ENCODE data around the gene GNE. TPM values are rescaled to one million over a fixed set of nuclear protein-coding genes. Genes with fewer than 3 reads are reported as not detected.

The GNE gene
- total and polyA plus RNA-seq, 2 experiments from 2014 or later: 2.2 to 15.7 TPM

DNA sequence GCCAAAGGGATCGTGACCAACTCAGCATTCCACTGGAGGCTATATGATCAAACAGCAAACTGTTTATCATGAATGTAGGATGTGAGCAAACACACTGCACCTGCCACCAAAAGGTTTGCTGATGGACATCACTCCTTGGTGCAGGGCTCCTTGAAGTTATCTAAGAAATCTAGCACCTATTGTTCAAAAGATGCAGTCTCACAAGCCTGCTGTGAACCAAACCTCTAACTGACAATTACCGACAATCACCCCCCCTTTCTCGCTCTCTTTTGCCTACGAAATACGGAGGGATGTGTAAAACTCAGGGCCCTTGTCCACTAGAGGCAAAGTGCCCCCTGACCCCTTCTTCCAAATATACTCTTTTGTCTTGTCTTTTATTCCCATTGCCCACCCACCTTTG is 70.0 kb downstream of the GNE start:
- H3K4me1 Mint-ChIP-seq: peaks cover 21% of the 10 kb centered on the region
- Histone ChIP-seq H2AFZ (no peak overlapping the region), H3K27ac (ENCODE audit: low read depth) (no peak overlapping the region), H3F3A (replicated peaks; ENCODE audit: low read depth) (peaks cover 8% of the 10 kb centered on the region), H3K36me3 (ENCODE audit: insufficient read depth) (no peaks in the 10 kb centered on the region), H3K4me2 (no peak overlapping the region), H3K4me1 (ENCODE audit: insufficient read depth) (peaks cover 23% of the 10 kb centered on the region), H4K20me1 (replicated peaks; ENCODE audit: insufficient read depth) (peaks cover 19% of the 10 kb centered on the region), H3K27me3 (ENCODE audit: insufficient read depth) (no peaks in the 10 kb centered on the region), H3K4me3 (no peak overlapping the region), H3K79me2 (replicated peaks; ENCODE audit: insufficient read depth) (peaks cover 24% of the 10 kb centered on the region), H3K9me2 (ENCODE audit: insufficient read depth) (peaks cover 11% of the 10 kb centered on the region; the same call in 1 of the 2 replicates)
- H3K9me3 Mint-ChIP-seq: no peaks in the 10 kb centered on the region; the same call in 1 of the 3 replicates
- no peak overlapping the region for H3K27ac Mint-ChIP-seq
- ATAC-seq (no peak), DNase-seq (ENCODE audit: low spot score) (no peak)
- no peaks in the 10 kb centered on the region; the same call in 2 of the 3 replicates for H3K36me3 Mint-ChIP-seq (ENCODE audit: low read depth)
- TF ChIP-seq CREB1 (CRISPR knock-in tag; IDR thresholded peaks at IDR 0.05; ENCODE audit: low read depth) (no peak), POLR2AphosphoS5 (IDR thresholded peaks at IDR 0.05; ENCODE audit: low read depth) (no peak), ZNF114 (CRISPR knock-in tag; IDR thresholded peaks at IDR 0.05) (no peak), EZH2 (IDR thresholded peaks at IDR 0.05; ENCODE audit: low read depth, unreplicated experiment) (no peak), JUNB (IDR thresholded peaks at IDR 0.05; ENCODE audit: unreplicated experiment) (no peak), NANOG (IDR thresholded peaks at IDR 0.05; ENCODE audit: borderline replicate concordance) (no peak), ZNF331 (CRISPR knock-in tag; IDR thresholded peaks at IDR 0.05; ENCODE audit: low read depth) (no peak), EZH2phosphoT487 (IDR thresholded peaks at IDR 0.05; ENCODE audit: unreplicated experiment) (no peak)
- TF ChIP-seq, protein P1, sequence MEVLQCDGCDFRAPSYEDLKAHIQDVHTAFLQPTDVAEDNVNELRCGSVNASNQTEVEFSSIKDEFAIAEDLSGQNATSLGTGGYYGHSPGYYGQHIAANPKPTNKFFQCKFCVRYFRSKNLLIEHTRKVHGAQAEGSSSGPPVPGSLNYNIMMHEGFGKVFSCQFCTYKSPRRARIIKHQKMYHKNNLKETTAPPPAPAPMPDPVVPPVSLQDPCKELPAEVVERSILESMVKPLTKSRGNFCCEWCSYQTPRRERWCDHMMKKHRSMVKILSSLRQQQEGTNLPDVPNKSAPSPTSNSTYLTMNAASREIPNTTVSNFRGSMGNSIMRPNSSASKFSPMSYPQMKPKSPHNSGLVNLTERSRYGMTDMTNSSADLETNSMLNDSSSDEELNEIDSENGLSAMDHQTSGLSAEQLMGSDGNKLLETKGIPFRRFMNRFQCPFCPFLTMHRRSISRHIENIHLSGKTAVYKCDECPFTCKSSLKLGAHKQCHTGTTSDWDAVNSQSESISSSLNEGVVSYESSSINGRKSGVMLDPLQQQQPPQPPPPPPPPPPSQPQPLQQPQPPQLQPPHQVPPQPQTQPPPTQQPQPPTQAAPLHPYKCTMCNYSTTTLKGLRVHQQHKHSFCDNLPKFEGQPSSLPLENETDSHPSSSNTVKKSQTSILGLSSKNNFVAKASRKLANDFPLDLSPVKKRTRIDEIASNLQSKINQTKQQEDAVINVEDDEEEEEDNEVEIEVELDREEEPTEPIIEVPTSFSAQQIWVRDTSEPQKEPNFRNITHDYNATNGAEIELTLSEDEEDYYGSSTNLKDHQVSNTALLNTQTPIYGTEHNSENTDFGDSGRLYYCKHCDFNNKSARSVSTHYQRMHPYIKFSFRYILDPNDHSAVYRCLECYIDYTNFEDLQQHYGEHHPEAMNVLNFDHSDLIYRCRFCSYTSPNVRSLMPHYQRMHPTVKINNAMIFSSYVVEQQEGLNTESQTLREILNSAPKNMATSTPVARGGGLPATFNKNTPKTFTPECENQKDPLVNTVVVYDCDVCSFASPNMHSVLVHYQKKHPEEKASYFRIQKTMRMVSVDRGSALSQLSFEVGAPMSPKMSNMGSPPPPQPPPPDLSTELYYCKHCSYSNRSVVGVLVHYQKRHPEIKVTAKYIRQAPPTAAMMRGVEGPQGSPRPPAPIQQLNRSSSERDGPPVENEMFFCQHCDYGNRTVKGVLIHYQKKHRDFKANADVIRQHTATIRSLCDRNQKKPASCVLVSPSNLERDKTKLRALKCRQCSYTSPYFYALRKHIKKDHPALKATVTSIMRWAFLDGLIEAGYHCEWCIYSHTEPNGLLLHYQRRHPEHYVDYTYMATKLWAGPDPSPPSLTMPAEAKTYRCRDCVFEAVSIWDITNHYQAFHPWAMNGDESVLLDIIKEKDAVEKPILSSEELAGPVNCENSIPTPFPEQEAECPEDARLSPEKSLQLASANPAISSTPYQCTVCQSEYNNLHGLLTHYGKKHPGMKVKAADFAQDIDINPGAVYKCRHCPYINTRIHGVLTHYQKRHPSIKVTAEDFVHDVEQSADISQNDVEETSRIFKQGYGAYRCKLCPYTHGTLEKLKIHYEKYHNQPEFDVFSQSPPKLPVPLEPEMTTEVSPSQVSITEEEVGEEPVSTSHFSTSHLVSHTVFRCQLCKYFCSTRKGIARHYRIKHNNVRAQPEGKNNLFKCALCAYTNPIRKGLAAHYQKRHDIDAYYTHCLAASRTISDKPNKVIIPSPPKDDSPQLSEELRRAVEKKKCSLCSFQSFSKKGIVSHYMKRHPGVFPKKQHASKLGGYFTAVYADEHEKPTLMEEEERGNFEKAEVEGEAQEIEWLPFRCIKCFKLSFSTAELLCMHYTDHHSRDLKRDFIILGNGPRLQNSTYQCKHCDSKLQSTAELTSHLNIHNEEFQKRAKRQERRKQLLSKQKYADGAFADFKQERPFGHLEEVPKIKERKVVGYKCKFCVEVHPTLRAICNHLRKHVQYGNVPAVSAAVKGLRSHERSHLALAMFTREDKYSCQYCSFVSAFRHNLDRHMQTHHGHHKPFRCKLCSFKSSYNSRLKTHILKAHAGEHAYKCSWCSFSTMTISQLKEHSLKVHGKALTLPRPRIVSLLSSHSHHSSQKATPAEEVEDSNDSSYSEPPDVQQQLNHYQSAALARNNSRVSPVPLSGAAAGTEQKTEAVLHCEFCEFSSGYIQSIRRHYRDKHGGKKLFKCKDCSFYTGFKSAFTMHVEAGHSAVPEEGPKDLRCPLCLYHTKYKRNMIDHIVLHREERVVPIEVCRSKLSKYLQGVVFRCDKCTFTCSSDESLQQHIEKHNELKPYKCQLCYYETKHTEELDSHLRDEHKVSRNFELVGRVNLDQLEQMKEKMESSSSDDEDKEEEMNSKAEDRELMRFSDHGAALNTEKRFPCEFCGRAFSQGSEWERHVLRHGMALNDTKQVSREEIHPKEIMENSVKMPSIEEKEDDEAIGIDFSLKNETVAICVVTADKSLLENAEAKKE (CRISPR knock-in tag; IDR thresholded peaks at IDR 0.05): no peak
- TF ChIP-seq, protein P2, sequence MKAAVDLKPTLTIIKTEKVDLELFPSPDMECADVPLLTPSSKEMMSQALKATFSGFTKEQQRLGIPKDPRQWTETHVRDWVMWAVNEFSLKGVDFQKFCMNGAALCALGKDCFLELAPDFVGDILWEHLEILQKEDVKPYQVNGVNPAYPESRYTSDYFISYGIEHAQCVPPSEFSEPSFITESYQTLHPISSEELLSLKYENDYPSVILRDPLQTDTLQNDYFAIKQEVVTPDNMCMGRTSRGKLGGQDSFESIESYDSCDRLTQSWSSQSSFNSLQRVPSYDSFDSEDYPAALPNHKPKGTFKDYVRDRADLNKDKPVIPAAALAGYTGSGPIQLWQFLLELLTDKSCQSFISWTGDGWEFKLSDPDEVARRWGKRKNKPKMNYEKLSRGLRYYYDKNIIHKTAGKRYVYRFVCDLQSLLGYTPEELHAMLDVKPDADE (IDR thresholded peaks at IDR 0.05): no peak
- TF ChIP-seq, protein P3, sequence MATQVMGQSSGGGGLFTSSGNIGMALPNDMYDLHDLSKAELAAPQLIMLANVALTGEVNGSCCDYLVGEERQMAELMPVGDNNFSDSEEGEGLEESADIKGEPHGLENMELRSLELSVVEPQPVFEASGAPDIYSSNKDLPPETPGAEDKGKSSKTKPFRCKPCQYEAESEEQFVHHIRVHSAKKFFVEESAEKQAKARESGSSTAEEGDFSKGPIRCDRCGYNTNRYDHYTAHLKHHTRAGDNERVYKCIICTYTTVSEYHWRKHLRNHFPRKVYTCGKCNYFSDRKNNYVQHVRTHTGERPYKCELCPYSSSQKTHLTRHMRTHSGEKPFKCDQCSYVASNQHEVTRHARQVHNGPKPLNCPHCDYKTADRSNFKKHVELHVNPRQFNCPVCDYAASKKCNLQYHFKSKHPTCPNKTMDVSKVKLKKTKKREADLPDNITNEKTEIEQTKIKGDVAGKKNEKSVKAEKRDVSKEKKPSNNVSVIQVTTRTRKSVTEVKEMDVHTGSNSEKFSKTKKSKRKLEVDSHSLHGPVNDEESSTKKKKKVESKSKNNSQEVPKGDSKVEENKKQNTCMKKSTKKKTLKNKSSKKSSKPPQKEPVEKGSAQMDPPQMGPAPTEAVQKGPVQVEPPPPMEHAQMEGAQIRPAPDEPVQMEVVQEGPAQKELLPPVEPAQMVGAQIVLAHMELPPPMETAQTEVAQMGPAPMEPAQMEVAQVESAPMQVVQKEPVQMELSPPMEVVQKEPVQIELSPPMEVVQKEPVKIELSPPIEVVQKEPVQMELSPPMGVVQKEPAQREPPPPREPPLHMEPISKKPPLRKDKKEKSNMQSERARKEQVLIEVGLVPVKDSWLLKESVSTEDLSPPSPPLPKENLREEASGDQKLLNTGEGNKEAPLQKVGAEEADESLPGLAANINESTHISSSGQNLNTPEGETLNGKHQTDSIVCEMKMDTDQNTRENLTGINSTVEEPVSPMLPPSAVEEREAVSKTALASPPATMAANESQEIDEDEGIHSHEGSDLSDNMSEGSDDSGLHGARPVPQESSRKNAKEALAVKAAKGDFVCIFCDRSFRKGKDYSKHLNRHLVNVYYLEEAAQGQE (IDR thresholded peaks at IDR 0.05; ENCODE audit: unreplicated experiment): no peak
- H3K4me3 Mint-ChIP-seq: no peak overlapping the region
- H3K27me3 Mint-ChIP-seq (ENCODE audit: insufficient read depth, low read depth, poor library complexity): peaks cover 12% of the 10 kb centered on the region

Measured in GM23338 (cell line).